GM18511 (cell line): ENCODE data around the gene MEIKIN.
A peak's percentile ranks its signal among the peaks of the same experiment; 100 is the strongest.

ENCODE experiments used
- ATAC-seq: cut with Tn5 transposase; IDR thresholded peaks from one replicate; pipeline ENCODE4 v1.9.1; 2021; ENCODE audit warnings: mild to moderate bottlenecking, moderate library complexity; ENCODE audit not compliant: unreplicated experiment

The MEIKIN gene

DNA sequence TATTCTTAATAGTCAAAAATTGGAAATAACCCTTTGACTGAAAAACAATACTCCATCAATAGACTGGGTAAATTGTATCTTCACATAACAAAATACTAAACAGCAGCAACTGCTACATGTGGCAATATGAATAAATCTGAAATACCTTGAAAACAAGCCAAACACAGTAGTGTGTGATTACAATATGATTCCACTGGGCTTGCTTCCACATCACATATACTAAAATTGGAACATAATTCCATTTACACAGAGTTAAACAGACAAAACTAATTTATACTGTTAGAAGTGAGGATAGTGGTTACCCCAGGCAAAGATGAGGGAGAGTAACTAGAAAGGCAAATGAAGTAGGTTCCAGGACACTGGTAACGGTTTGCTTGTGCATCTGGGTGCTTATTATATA is 169.0 kb downstream of the MEIKIN start:
- no peak for ATAC-seq

DNA sequence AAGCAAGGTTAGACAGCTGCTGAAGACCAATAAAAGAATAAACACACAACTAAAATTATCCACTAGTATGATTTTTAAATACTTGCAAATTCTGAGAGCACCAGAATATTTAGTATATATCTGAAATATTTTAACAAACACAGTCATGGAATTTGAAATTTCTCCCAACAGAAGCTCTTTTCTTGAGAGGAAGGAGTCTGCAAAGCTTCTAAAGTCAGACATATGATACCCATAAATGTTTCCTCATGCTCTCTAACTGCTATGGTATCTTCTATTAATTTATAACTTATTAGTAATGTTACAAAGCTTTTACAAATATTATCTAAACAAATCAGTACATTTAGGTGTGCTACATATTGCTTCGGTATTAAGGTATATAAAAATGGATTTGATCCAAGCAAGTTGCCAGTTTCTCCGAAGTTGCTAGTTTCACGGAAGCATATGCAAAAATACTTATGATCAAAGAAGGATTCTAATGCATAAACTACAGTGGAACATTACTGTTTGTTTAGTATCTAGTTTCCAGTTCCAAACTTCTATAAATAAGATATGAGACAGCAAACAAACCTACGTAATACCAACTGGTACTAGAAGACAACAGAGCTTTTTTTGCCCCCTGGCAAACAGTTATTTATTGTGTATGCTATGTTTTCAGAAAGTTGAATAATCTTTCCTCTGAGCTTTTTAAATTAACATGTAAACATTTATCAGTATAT is 170.7 kb downstream of the MEIKIN start:
- no peak for ATAC-seq

DNA sequence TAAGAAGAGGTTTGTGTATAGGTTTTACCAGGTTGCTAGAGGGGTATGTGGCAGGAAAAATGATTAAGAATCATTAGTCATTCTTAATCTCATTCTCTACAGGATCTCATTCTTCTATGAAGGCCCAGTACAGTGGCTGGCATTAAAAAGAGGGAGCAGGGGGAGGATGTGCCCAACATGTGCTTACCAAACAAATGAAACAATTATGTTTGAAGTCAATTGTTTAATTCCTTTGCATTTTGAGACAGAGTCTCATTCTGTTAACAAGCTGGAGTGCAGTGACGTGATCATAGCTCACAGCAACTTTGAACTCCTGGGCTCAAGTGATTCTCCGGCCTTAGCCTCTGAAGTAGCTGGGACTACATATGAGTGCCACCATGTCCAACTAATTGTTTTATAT is 171.7 kb downstream of the MEIKIN start:
- no peak for ATAC-seq

DNA sequence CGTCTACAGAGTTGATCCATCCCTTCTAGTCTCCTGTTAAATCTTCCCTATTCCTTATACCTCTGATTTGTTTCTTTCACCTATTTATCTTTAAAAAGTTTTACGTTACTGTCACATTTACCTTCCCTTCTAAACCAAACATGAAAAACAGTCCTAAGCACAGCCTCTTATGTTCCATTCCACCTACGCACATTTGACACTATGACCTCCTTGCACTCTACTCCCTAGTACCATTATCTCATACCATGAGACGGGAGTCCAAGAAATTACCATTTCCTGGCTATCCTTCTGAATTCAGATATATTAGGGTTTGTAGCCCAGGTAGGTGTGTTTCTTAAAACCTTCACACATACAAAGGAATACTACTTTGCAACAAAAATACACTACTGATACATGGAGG is 173.8 kb downstream of the MEIKIN start:
- no peak for ATAC-seq

GRCh38 chr5:131769961-131770360 is 175.5 kb downstream of the MEIKIN start:
- ATAC-seq = no peak

DNA sequence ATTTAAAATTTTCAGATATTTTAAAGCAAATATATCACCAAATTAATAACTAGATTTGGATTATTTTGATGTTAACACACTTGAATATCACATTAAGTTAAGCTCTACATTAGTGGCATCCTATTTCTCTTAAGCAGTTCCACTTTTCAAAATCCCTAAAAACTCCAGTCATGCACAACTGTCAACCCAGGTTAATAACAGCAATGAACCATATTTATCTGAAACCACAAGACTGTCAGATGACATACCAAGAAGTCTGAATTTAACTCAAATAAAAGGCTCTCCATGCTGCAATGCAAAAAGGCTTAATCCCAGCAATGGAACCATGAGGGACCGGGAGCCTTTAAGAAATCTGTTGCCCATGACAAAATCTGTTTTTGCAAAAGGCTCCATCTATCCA is 176.1 kb downstream of the MEIKIN start:
- ATAC-seq = no peak

- no peak for ATAC-seq
These were observed 177.6 kb downstream of the MEIKIN start for GRCh38 chr5:131767891-131768290.

DNA sequence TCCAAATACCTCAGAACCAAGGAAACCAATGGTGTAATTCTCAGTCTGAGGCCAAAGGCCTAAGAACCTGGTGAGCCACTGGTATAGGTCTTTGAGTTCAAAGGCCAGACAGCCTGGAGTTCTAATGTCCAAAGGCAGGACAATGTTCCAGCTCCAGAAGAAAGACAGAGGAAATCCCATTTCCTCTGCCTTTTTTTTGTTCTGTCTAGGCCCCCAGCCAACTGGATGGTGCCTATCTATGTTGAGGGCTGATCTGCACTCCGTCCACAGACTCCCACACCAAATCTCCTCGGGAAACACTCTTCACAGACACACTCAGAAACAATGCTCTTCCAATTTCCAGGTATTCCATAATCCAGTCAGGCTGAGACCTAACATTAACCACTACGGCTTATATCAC is 178.8 kb downstream of the MEIKIN start:
- no peak for ATAC-seq

GRCh38 chr5:131765261-131765660 is 180.2 kb downstream of the MEIKIN start:
- no peak for ATAC-seq

GRCh38 chr5:131763968-131764367 is 181.5 kb downstream of the MEIKIN start:
- no peak for ATAC-seq

DNA sequence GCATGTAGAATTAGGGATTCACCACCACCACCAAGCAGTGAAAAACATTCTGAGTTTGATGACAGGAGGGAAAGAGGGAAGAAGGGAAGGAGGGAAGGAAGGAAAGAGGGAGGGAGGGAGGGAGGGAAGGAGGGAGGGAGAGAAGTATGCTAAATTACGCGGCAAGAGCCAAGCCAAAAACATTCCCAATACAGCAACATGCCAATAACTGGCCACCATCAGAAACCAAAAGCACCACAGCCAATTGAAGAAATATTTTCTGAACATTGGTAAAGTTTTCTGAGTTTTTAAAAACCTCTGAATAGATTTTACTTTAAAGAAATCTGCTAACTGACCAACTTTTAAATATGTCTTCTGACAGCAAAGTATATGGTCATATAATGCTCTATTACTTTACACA is 184.7 kb downstream of the MEIKIN start:
- no peak for ATAC-seq

DNA sequence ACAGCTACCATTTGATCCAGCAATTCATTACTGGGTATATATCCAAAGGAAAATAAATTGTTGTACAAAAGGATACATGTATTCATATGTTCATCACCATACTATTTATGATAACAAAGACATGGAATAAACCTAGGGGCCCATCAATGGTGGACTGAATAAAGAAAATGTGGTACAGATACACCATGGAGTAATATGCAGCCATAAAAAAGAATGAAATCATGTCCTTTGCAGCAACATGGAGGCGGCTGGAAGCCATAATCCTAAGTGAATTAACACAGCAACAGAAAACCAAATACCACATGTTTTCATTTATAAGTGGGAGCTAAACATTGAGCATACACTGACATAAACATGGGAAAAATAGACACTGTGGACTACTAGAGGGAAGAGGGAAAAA is 185.8 kb downstream of the MEIKIN start:
- no peak for ATAC-seq

DNA sequence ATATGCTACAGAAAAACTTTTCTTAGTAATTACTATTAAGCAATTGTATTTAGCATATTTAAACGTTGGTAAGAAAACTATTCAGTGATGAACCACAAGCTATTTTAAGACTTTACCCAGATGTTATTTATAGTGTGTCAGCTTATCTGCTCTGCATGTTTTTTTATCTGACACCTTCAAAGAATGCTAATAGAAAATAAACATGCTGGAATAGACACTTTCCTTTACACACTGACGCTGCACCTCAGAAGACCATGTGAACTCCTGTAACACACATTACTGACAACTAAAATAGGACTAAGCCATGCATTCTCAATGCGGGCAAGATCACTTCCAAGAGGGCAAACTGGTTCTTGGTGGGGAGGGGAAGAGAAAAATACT is 187.0 kb downstream of the MEIKIN start:
- ATAC-seq = peak; percentile 65

DNA sequence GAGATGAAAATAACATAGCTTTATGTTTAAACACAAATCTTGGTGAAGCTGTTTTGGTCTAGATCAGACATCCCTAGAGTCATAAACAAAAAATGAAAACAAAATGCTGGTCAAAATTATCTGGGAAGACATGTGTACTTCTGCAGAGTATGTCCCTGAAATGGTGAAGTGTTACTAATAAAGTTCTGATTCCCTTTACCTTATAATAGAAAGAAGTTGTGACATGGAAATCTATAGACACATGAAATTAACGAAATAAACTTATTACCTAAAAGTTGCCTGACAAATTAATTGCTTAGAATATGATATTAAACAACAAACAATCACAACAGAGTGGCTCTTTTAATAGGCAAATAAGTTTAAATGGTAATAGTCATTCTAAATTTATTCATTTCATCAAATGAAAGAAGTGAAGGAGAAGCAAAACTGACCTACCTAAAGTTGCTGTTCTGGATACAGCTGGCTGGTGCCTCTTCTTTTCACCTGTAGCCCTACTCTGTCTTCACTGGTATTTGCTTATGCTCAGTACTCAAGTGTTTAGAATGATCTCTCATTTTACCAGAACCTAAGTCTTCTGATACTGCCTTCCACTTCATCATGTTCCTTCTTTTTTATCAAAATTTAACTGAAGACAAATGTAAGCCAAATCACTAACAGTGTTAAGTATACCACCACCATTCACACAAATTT is 187.5 kb downstream of the MEIKIN start:
- ATAC-seq = peak; percentile 65
